ENCODE measurements around the gene PALD1. TPM values are rescaled to one million over a fixed set of nuclear protein-coding genes. Genes with fewer than 3 reads are reported as not detected.

PALD1 gene
- total and polyA plus RNA-seq, 2 of the 4 experiments (the other 2 are of a cell fraction), result 0.12 to 0.18 TPM

GRCh38 chr10:70616761-70617160 lies 138.2 kb downstream of the PALD1 start:
- POLR2A ChIA-PET (ENCODE audit: unreplicated experiment), result no interaction called here
- Histone ChIP-seq H3K9me3 (ENCODE audit: control insufficient read depth, insufficient read depth, low read length) (peaks cover 5% of the 10 kb centered on the region), H2BK20ac (ENCODE audit: low read depth, low read length) (no peak overlapping the region), H2BK5ac (ENCODE audit: low read depth, low read length, poor library complexity, severe bottlenecking) (no peak overlapping the region), H3K36me3 (ENCODE audit: control insufficient read depth, insufficient read depth, low read length) (no peaks in the 10 kb centered on the region), H4K5ac (ENCODE audit: low read depth, low read length) (no peak overlapping the region), H3K9ac (ENCODE audit: low read depth, low read length) (no peak overlapping the region), H4K91ac (ENCODE audit: insufficient read depth, low read depth, low read length) (no peak overlapping the region), H3K23ac (ENCODE audit: low read depth, low read length) (no peak overlapping the region), H2AFZ (replicated peaks; ENCODE audit: low read length, poor library complexity) (no peak overlapping the region), H4K20me1 (ENCODE audit: insufficient read depth, low read length) (no peaks in the 10 kb centered on the region), H3K79me1 (ENCODE audit: low read depth in 1 of 2, low read length in 2 of 2) (no peaks in the 10 kb centered on the region), H3K27ac (ENCODE audit: insufficient read depth, low read length) (no peak overlapping the region), H2AK5ac (ENCODE audit: low read depth, low read length) (no peak overlapping the region), H2BK15ac (ENCODE audit: low read depth, low read length) (no peak overlapping the region), H2BK120ac (ENCODE audit: low read depth, low read length) (no peak overlapping the region), H3K18ac (ENCODE audit: low read depth, low read length) (no peak overlapping the region), H2AK9ac (replicated peaks; ENCODE audit: low read depth, low read length, poor library complexity) (no peak overlapping the region), H3K4ac (ENCODE audit: low read depth, low read length) (no peak overlapping the region), H3K56ac (ENCODE audit: extremely low read depth, insufficient read depth, low read length) (no peak overlapping the region), H3K14ac (replicated peaks; ENCODE audit: low read depth, low read length) (no peak overlapping the region), H3K4me1 (ENCODE audit: control insufficient read depth, insufficient read depth, low read length) (no peaks in the 10 kb centered on the region), H3K4me2 (ENCODE audit: low read depth, low read length) (no peak overlapping the region), H3K27me3 (ENCODE audit: control insufficient read depth, insufficient read depth, low read length) (peaks cover 2% of the 10 kb centered on the region), H3K9me1 (ENCODE audit: insufficient read depth, low read length) (no peaks in the 10 kb centered on the region), H4K8ac (ENCODE audit: low read depth in 2 of 2, low read length in 2 of 2) (no peak overlapping the region), H3K4me3 (ENCODE audit: insufficient read depth, low read depth, low read length) (no peak overlapping the region)
- dilution Hi-C loops (cut with HindIII; ENCODE audit: low sequenced_read_pairs, unreplicated experiment), result no loop called here
- intact Hi-C loops (cut with micrococcal nuclease), result no loop called here
- no peak for ATAC-seq (ENCODE audit: low read depth)
- CTCF ChIA-PET, result no interaction called here
- BruUV-seq (replicated peaks), result no TSS peak
- DNase-seq, result no peak
- TF ChIP-seq CTCF (conservative IDR thresholded peaks at IDR 0.05; ENCODE audit: low read depth, low read length) (no peak), MAZ (IDR thresholded peaks at IDR 0.05; ENCODE audit: borderline replicate concordance, low read depth, low read length) (no peak), USF2 (IDR thresholded peaks at IDR 0.05; ENCODE audit: low read depth, low read length) (no peak), NFE2L2 (IDR thresholded peaks at IDR 0.05; ENCODE audit: low read depth, low read length) (no peak), CEBPB (IDR thresholded peaks at IDR 0.05; ENCODE audit: low read depth, low read length) (no peak), RCOR1 (IDR thresholded peaks at IDR 0.05; ENCODE audit: insufficient replicate concordance, low read length) (no peak), MXI1 (IDR thresholded peaks at IDR 0.05; ENCODE audit: borderline replicate concordance, low read depth, low read length) (no peak), BHLHE40 (IDR thresholded peaks at IDR 0.05; ENCODE audit: low read depth, low read length) (no peak), FOS (IDR thresholded peaks at IDR 0.05; ENCODE audit: low read depth, low read length) (no peak), RFX5 (IDR thresholded peaks at IDR 0.05; ENCODE audit: low read depth, low read length) (no peak), MAFK (IDR thresholded peaks at IDR 0.05; ENCODE audit: low read depth, low read length) (no peak), ELK1 (IDR thresholded peaks at IDR 0.05; ENCODE audit: borderline replicate concordance, low read depth, low read length) (no peak), RAD21 (IDR thresholded peaks at IDR 0.05; ENCODE audit: low read length) (no peak)
- no CpG with 5 or more reads among the region's 4 CpGs for WGBS, 2 experiments (ENCODE audit: extremely low coverage in 2 of 2, insufficient read length in 1 of 2)
- in situ Hi-C loops (cut with MboI; ENCODE audit: low sequenced_read_pairs), result no loop called here

All from IMR-90 (cell line).